ENCODE data around the gene MEPCE.

The MEPCE gene

GRCh38 chr7:100407285-100408180 is 22.1 kb upstream of the MEPCE start:
- TF ChIP-seq CTCF (IDR thresholded peaks at IDR 0.05; ENCODE audit: borderline replicate concordance, insufficient read depth, low read depth, low read length), result peak; percentile 61; the same call in 1 of the 2 replicates
- no peak overlapping the region for H3K4me3 ChIP-seq (ENCODE audit: low read depth, low read length)

DNA sequence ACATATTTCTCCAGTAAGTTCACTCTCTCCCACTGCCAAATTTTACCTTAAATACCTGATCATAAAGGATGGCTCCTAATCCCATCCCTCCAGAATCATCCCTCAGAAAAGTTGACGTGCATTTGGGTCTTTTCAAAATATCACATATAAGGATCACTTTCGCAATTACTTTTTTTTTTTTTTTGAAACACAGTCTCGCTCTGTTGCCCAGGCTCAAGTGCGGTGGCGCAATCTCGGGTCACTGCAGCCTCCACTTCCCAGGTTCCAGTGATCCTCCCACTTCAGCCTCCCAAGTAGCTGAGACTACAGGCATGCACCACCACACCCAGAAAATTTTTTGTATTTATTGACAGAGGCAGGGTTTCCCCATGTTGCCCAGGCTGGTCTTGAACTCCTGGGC is 18.5 kb upstream of the MEPCE start:
- TF ChIP-seq CTCF (IDR thresholded peaks at IDR 0.05; ENCODE audit: borderline replicate concordance, insufficient read depth, low read depth, low read length), result no peak
- no peak overlapping the region for H3K4me3 ChIP-seq (ENCODE audit: low read depth, low read length)

DNA sequence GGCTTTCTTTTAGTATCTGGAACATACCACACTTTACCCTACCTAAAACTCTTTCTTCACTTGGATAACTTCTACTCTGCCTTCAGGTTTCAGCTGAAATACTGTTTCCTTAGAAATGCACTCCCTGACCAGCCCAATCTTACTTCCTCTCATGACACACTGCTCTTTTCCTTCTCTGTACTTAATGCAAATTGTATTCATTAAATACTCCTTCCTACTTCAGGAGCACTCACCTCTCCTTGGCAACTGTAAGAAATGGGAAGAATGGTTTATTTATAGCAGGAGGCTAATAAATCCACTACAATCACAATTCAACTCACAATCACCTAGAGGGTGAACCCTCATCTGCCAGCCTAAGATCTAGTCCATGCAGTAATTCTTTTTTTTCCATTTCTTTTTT is 16.3 kb upstream of the MEPCE start:
- no peak for TF ChIP-seq CTCF (IDR thresholded peaks at IDR 0.05; ENCODE audit: borderline replicate concordance, insufficient read depth, low read depth, low read length)
- H3K4me3 ChIP-seq (ENCODE audit: low read depth, low read length), result no peak overlapping the region

DNA sequence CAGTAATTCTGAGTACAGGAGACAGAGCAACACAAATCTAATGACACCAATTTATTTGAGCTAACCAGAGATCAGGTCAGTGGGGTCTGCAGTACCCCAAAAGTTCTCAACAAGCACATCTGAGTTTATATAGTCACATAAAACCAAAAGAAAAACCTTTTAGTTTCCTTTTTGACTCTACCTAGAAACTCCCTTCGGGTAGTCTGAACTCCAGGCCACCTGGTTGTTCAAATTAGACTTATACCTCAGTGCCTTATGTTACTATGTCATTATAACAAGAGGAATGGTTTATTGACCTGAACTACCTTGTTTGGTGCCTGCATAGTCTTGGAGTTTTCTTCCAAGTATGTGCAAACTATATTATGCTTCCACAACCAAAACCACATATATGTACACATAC is 15.7 kb upstream of the MEPCE start:
- no peak for TF ChIP-seq CTCF (IDR thresholded peaks at IDR 0.05; ENCODE audit: borderline replicate concordance, insufficient read depth, low read depth, low read length)
- H3K4me3 ChIP-seq (ENCODE audit: low read depth, low read length), result no peak overlapping the region

GRCh38 chr7:100415448-100415847 is 14.2 kb upstream of the MEPCE start:
- no peak for TF ChIP-seq CTCF (IDR thresholded peaks at IDR 0.05; ENCODE audit: borderline replicate concordance, insufficient read depth, low read depth, low read length)
- H3K4me3 ChIP-seq (ENCODE audit: low read depth, low read length), result no peak overlapping the region

- TF ChIP-seq CTCF (IDR thresholded peaks at IDR 0.05; ENCODE audit: borderline replicate concordance, insufficient read depth, low read depth, low read length), result 0 out of 2 replicates have a peak, but pooled peaks have one; percentile 5
- no peak overlapping the region for H3K4me3 ChIP-seq (ENCODE audit: low read depth, low read length)
Observed at GRCh38 chr7:100418930-100419659, 10.5 kb upstream of the MEPCE start.
